PFSK-1 (cell line): ENCODE data around the gene KRTAP12-2.

Experiments used
- FOXP2 ChIP-seq: optimal IDR thresholded peaks from 2 replicates; pipeline ENCODE3; 2011; ENCODE audit warnings: borderline replicate concordance, control low read depth, inconsistent platforms; ENCODE audit not compliant: insufficient read depth; ENCODE audit errors: extremely low read length, extremely low read depth
- POLR2AphosphoS5 ChIP-seq: IDR thresholded peaks from 2 replicates; pipeline ENCODE4 v1.6.1; 2012; ENCODE audit warnings: low read depth, mild to moderate bottlenecking, control low read depth, low read length, moderate library complexity
- REST ChIP-seq, 2 experiments: IDR thresholded peaks; 2 replicates each; pipeline versions ENCODE4 v1.6.1 to v1.8.0; 2011 to 2012; ENCODE audit warnings: low read depth in 2 of 2, low read length in 2 of 2, control low read depth in 1 of 2, inconsistent platforms in 1 of 2, mild to moderate bottlenecking in 1 of 2, moderate library complexity in 1 of 2; ENCODE audit not compliant: insufficient read depth in 1 of 2
- SIN3A ChIP-seq: IDR thresholded peaks from 2 replicates; pipeline ENCODE4 v1.6.1; 2012; ENCODE audit warnings: mild to moderate bottlenecking, low read length, moderate library complexity, borderline replicate concordance; ENCODE audit not compliant: insufficient read depth
- TAF1 ChIP-seq: IDR thresholded peaks from 2 replicates; pipeline ENCODE4 v1.6.1; 2012; ENCODE audit warnings: low read length, control low read depth, borderline replicate concordance; ENCODE audit not compliant: insufficient read depth

- TF ChIP-seq SIN3A (no peak), POLR2AphosphoS5 (no peak), TAF1 (no peak), REST (IDR thresholded peaks at IDR 0.05; ENCODE audit: insufficient read depth in 1 of 2, low read depth in 2 of 2, low read length in 2 of 2) (no peak), FOXP2 (no peak)
Measured at GRCh38 chr21:44684077-44684476, 17.4 kb upstream of the KRTAP12-2 start.
